Activated CD8-positive, alpha-beta memory T cell treated with anti-CD3 and anti-CD28 coated beads for 1 hour (primary cell): ENCODE data around the gene CDHR1.
A peak's percentile ranks its signal among the peaks of the same experiment; 100 is the strongest.
"Not testable (repeated sequence)": the region's sequence is repeated elsewhere in the genome, so short reads cannot be mapped to it uniquely, and the experiment has no call there.

Source experiments
- DNase-seq, 2 donors: peaks; one replicate each; pipeline ENCODE4 v3.0.0-alpha.2; 2020; ENCODE audit warnings: low read depth in 1 of 2; ENCODE audit errors: extremely low read depth in 1 of 2

CDHR1 gene

DNA sequence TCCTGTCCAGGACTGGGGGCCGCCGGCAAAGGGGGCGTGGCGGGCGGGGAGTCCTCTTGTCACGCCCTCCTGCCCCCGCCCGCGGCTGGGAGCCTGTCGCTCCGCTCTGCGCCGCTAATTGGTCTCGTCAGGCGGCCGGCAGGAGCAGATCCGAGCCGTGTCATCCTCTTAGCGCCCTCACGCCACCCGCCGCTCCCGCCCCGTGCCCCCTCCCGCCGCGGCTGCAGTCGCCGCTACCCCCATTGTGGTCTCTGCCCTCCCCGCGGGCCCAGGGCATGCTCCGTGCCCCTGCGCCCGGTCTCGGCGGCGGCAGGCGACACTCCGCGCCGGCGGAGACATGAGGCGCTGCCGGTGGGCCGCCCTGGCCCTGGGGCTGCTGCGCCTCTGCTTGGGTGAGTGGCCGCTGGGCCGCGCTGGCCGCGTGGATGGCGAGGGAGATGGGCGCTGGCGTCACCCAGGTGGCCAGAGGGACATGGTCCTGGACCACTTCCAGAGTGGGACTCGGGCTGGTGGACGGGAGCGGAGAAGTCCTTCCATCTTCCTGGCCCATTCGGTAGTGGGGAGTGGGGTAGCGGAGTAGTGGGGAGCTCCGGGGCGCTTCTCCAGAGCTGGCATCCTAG lies at the start of gene CDHR1:
Gene CDHR1 (plus strand): TSS at position 114 of the 620 bp plus-strand sequence. CDS start 224 bp downstream, at position 338.
- DNase-seq, result peak; percentile 14 to 32

DNA sequence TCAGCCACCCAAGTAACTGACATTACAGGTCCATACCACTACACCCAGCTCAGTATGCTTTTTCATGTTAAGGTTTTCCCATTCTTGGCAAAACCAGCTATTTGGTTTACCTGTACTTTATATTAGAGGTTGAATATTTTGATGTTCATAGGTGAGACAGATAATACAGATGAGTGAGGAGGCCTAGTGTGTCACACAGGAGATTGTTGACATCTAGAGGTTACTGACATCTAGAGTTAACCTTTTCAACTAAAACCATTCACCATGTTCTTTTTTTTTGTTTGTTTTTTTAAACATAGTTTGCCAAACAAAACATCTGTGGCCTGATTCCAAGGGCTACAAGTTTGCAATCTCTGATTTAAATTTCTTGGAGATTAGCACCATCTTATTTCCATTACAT lies 47.0 kb upstream of the CDHR1 start:
- DNase-seq, result no peak

DNA sequence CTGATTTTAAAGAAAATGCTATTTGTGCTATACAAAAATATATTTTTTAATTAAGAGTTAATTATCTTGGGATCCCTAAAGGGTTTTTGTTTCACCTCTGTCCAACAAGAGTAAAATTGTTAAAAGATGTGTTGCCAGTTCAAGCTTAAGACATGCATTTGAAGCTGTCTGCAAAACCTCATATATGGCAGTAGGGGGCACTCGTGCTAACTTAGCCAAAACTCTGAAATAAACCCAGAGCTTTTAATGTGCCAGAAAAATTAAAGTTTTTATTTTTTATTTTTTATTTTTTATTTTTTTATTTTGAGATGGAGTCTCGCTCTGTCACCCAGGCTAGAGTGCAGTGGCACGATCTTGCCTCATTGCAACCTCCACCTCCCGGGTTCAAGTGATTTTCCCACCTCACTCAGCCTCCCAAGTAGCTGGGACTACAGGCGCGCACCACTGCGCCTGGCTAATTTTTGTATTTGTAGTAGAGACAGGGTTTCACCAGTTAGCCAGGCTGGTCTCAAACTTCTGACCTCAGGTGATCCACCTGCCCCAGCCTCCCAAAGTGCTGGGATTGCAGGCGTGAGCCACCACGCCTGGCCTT lies 46.2 kb upstream of the CDHR1 start:
- DNase-seq, result not testable (repeated sequence)

GRCh38 chr10:84149854-84150253 lies 44.5 kb upstream of the CDHR1 start:
- no peak for DNase-seq

GRCh38 chr10:84152769-84153168 lies 41.6 kb upstream of the CDHR1 start:
- no peak for DNase-seq

DNA sequence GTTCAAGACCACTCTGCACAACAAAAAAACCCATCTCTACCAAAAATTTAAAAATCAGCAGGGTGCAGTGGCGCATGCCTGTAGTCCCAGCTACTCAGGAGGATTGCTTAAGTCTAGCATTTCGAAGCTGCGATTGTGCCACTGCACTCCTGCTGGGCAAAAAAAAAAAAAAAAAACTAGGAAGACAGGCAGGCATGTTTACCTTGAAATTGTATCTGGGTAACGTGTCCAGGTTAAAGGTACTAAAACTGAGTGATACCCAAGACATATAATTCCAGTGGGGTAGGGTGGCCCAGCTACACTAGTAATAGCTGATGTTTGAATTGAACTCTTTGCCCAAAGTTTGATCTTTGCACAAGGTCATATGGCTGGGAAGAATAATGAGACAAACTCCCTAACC lies 38.8 kb upstream of the CDHR1 start:
- DNase-seq, result no peak

DNA sequence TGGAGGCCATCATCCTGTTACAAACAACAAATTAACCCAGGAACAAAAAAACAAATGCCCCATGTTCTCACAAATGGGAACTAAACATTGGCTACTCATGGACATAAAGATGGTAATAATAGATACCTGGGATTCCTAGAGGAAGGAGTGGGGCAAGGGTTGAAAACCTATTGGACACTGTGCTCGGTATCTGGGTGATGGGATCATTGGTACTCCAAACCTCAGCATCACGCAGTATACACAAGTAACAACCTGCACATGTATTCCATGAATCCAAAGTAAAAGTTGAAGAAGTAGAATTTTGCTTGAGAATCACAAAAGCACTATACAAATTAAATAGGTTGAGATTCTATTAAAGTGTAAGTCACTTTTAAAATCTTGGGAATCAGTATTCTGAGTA lies 38.3 kb upstream of the CDHR1 start:
- no peak for DNase-seq

- DNase-seq, result peak in 1 of 2 donors; percentile 24
These were observed 37.6 kb upstream of the CDHR1 start for GRCh38 chr10:84156768-84157167.

DNA sequence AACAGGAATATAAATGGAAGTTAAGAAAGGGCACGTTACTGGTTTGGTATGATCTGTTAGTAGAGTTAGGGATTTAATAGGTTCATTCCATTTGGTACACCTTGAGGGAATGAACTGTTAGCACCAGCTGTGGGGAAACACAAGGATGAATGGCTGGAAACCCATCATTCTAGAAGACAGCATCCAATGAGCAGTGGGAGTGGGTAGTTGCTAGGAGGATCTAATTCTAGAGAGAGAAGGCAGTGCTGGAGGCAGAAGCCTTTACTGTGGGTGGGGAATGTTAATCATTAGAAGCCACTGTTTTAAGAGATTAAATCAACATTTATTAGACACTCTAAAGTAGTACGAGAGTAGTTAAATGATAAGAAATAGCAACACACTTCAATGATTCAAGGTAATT lies 36.3 kb upstream of the CDHR1 start:
- DNase-seq, result no peak

DNA sequence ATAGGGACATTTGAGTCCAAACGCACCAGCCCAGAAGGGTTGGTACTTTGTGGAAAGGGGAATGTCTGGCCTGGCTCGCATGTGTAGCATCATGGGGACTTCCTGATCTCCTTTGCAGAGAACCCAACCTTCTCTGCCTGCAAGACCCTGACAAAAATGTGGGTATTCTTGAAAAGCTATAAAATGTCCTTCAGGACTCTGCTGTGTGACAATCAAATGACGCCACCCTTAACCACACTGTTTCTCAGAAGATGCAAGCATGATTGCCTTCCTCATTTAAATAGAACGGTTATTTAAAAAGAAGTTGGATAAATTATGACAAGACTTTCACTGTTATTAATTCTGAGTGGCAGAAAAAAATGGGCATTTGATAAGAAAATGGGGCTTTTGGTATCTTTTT lies 35.8 kb upstream of the CDHR1 start:
- no peak for DNase-seq

- no peak for DNase-seq
These were observed 35.2 kb upstream of the CDHR1 start for GRCh38 chr10:84159076-84159685.

DNA sequence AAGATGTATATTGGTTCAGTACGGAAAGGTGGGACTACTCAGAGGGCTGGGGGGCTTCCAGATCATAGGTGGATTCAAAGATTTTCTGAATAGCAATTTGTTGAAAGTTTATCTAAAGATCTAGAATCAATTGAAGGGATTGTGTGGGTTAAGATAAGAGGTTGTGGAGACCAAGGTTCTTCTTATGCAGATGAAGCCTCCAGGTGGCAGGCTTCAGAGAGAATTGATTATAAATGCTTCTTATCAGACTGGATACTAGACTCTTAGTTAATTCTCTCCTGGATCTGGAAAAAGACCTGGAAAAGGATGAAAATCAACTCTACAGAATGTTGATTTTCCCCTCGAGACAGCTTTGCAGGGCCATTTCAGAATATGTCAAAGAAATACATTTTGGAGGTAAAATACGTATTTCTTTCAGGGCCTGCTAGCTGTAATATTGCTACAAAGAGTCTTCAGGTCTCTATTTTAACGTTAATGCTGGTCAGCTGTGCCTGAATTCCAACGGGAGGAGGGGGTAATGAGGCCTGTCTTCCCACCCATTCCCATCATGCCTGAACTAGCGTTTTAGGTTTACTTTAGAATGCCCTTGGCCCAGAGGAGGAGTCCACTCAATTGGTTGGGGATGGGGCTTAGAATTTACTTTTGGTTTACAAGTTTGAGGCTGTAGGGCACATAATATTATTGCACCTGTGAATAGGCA lies 33.5 kb upstream of the CDHR1 start:
- no peak for DNase-seq

- no peak for DNase-seq
These were observed 30.3 kb upstream of the CDHR1 start for GRCh38 chr10:84163996-84164395.

DNA sequence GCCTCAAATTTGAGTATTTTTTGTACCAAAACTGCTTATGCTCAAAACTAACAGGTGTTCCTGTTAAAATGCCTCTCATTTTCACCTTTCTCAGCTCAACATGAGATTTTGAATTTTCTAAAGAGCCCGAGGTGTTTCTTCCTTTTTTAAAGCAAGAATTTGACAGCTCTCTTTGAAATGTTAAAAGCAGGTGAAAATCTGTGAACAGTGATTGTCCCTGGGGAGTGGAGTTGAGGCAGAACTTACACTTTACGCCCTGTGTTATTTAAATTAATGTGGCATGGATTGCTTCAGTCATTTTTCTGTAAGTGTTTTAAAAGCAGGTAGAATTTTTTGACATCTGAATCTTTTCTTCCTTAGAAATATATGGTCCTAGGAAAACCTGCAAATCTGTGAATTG lies 29.9 kb upstream of the CDHR1 start:
- DNase-seq, result no peak

DNA sequence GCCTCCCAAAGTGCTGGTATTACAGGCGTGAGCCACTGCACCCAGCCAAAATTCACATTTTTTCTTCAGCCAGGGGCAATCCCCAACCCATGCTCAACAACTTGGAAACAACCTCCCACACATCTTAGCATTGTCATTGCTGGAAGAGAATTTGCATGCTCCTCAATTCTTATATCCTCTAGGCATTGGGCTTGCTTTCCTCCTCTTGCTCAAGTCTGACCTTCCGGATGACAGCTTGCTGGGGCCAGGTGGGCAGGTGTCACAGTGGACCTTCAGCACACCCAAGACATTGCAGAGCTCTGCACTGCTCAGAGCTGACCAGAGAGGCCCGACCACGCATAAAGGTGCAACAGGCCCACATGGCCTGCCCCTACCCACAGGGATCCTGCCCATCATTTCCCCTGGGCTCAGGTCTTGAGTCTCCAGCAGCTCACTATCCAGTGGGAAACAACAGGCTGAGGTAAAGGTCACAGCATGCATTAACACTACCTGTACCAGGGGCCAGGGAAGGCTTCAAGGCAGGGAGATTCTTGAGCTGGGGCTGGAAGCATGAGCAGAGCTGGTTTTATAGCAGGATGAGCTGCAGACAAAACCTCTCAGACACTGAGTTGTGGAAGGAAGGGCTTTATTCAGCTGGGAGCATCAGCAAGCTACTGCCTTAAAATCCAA lies 27.6 kb upstream of the CDHR1 start:
- DNase-seq, result no peak

- DNase-seq, result not testable (repeated sequence)
These were observed 27.1 kb upstream of the CDHR1 start for GRCh38 chr10:84167289-84167653.

- not testable (repeated sequence) for DNase-seq
These were observed 26.0 kb upstream of the CDHR1 start for GRCh38 chr10:84168382-84168781.

- DNase-seq, result not testable (repeated sequence)
These were observed 23.1 kb upstream of the CDHR1 start for GRCh38 chr10:84171237-84171636.

- DNase-seq, result not testable (repeated sequence)
These were observed 22.5 kb upstream of the CDHR1 start for GRCh38 chr10:84171700-84172466.

- DNase-seq, result no peak
These were observed 21.6 kb upstream of the CDHR1 start for GRCh38 chr10:84172467-84173356.
